Hematopoietic multipotent progenitor cell treated with erythropoietin and hydrocortisone succinate and interleukin-3 and kit ligand, for 15 days (in vitro differentiated cells): ENCODE results near the gene RAMP1.

Source experiments
- DNase-seq: peaks from one replicate; pipeline ENCODE4 v3.0.0-alpha.2; 2015; ENCODE audit warnings: low spot score

RAMP1 gene

GRCh38 chr2:237876951-237877491 is 17.6 kb downstream of the RAMP1 start:
- no peak for DNase-seq

- no peak for DNase-seq
These were observed 18.3 kb downstream of the RAMP1 start for GRCh38 chr2:237877576-237878307.

GRCh38 chr2:237878321-237879057 is 19.1 kb downstream of the RAMP1 start:
- no peak for DNase-seq

- DNase-seq: no peak
These were observed 19.6 kb downstream of the RAMP1 start for GRCh38 chr2:237879058-237879430.

GRCh38 chr2:237879991-237880560 is 20.7 kb downstream of the RAMP1 start:
- DNase-seq: no peak

GRCh38 chr2:237882510-237883481 is 23.4 kb downstream of the RAMP1 start:
- no peak for DNase-seq

GRCh38 chr2:237883951-237884446 is 24.6 kb downstream of the RAMP1 start:
- DNase-seq: no peak

- no peak for DNase-seq
These were observed 25.3 kb downstream of the RAMP1 start for GRCh38 chr2:237884681-237885080.

GRCh38 chr2:237885111-237885930 is 25.9 kb downstream of the RAMP1 start:
- no peak for DNase-seq

GRCh38 chr2:237885931-237886684 is 26.7 kb downstream of the RAMP1 start:
- DNase-seq: no peak

GRCh38 chr2:237886685-237887481 is 27.5 kb downstream of the RAMP1 start:
- no peak for DNase-seq

- no peak for DNase-seq
These were observed 29.0 kb downstream of the RAMP1 start for GRCh38 chr2:237888389-237888788.

- DNase-seq: no peak
These were observed 29.6 kb downstream of the RAMP1 start for GRCh38 chr2:237889016-237889415.

GRCh38 chr2:237889811-237890210 is 30.4 kb downstream of the RAMP1 start:
- DNase-seq: no peak

- no peak for DNase-seq
These were observed 33.1 kb downstream of the RAMP1 start for GRCh38 chr2:237892478-237892877.

GRCh38 chr2:237892984-237893595 is 33.7 kb downstream of the RAMP1 start:
- DNase-seq: no peak

GRCh38 chr2:237894396-237894979 is 35.1 kb downstream of the RAMP1 start:
- no peak for DNase-seq

GRCh38 chr2:237894986-237895543 is 35.6 kb downstream of the RAMP1 start:
- DNase-seq: no peak
